ENCODE data around the gene C16orf95. TPM values are rescaled to one million over a fixed set of nuclear protein-coding genes. Genes with fewer than 3 reads are reported as not detected.

Gene C16orf95
- total and polyA plus RNA-seq, 2 of the 4 experiments (the other 2 are of a cell fraction), result 2.0 to 4.7 TPM

- H2BK20ac ChIP-seq (ENCODE audit: low read depth, low read length), result no peak overlapping the region
- no peaks in the 10 kb centered on the region; the same call in 1 of the 2 replicates for H3K9me1 ChIP-seq (ENCODE audit: insufficient read depth, low read length)
- H3K27ac ChIP-seq (ENCODE audit: insufficient read depth, low read length), result no peak overlapping the region
- no peak overlapping the region for H3K14ac ChIP-seq (replicated peaks; ENCODE audit: low read depth, low read length)
- H4K8ac ChIP-seq (ENCODE audit: low read depth in 2 of 2, low read length in 2 of 2), result no peak overlapping the region
- H4K91ac ChIP-seq (ENCODE audit: insufficient read depth, low read depth, low read length), result no peak overlapping the region
- CTCF ChIA-PET, result interaction anchor here (0.6 to 1.6 kb wide), 8 partner anchors 23 to 716 kb away, joined by 3 to 14 read pairs (median 3); no protein-coding TSS in a partner anchor
- H2AFZ ChIP-seq (replicated peaks; ENCODE audit: low read length, poor library complexity), result no peak overlapping the region
- no peaks in the 10 kb centered on the region for H3K79me1 ChIP-seq (ENCODE audit: low read depth in 1 of 2, low read length in 2 of 2)
- dilution Hi-C loops (cut with HindIII; ENCODE audit: low sequenced_read_pairs, unreplicated experiment), result no loop called here
- H3K4me1 ChIP-seq (ENCODE audit: control insufficient read depth, insufficient read depth, low read length), result no peaks in the 10 kb centered on the region; the same call in 1 of the 2 replicates
- ATAC-seq (ENCODE audit: low read depth) (no peak), DNase-seq (no peak)
- H3K9me3 ChIP-seq (ENCODE audit: control insufficient read depth, insufficient read depth, low read length), result no peaks in the 10 kb centered on the region
- POLR2A ChIA-PET (ENCODE audit: unreplicated experiment), result no interaction called here
- TF ChIP-seq CHD1 (IDR thresholded peaks at IDR 0.05; ENCODE audit: low read depth, low read length), result no peak
- TF ChIP-seq FOS (IDR thresholded peaks at IDR 0.05; ENCODE audit: low read depth, low read length), result no peak
- no peak for TF ChIP-seq ELK1 (IDR thresholded peaks at IDR 0.05; ENCODE audit: borderline replicate concordance, low read depth, low read length)
- no peak for TF ChIP-seq BHLHE40 (IDR thresholded peaks at IDR 0.05; ENCODE audit: low read depth, low read length)
- TF ChIP-seq MXI1 (IDR thresholded peaks at IDR 0.05; ENCODE audit: borderline replicate concordance, low read depth, low read length), result no peak
- TF ChIP-seq NFE2L2 (IDR thresholded peaks at IDR 0.05; ENCODE audit: low read depth, low read length), result no peak
- no peak for TF ChIP-seq RFX5 (IDR thresholded peaks at IDR 0.05; ENCODE audit: low read depth, low read length)
- TF ChIP-seq CTCF (conservative IDR thresholded peaks at IDR 0.05; ENCODE audit: low read depth, low read length), result no peak
- no peak for TF ChIP-seq RCOR1 (IDR thresholded peaks at IDR 0.05; ENCODE audit: insufficient replicate concordance, low read length)
- no peak for TF ChIP-seq SMC3 (IDR thresholded peaks at IDR 0.05; ENCODE audit: low read depth, low read length)
- TF ChIP-seq RAD21 (IDR thresholded peaks at IDR 0.05; ENCODE audit: low read length), result no peak
- no peak for TF ChIP-seq MAZ (IDR thresholded peaks at IDR 0.05; ENCODE audit: borderline replicate concordance, low read depth, low read length)
- TF ChIP-seq POLR2A (IDR thresholded peaks at IDR 0.05; ENCODE audit: low read depth, low read length), result no peak
- TF ChIP-seq USF2 (IDR thresholded peaks at IDR 0.05; ENCODE audit: low read depth, low read length), result no peak
- TF ChIP-seq CEBPB (IDR thresholded peaks at IDR 0.05; ENCODE audit: low read depth, low read length), result no peak
- no peak for TF ChIP-seq MAFK (IDR thresholded peaks at IDR 0.05; ENCODE audit: low read depth, low read length)
- H3K23ac ChIP-seq (ENCODE audit: low read depth, low read length), result no peak overlapping the region
- no peak overlapping the region for H2AK9ac ChIP-seq (replicated peaks; ENCODE audit: low read depth, low read length, poor library complexity)
- in situ Hi-C loops (cut with MboI; ENCODE audit: low sequenced_read_pairs), result loop anchor here (5.0 to 10.0 kb wide), 2 partner anchors 204 to 717 kb away; no protein-coding TSS in a partner anchor
- H4K20me1 ChIP-seq (ENCODE audit: insufficient read depth, low read length), result no peaks in the 10 kb centered on the region; the same call in 1 of the 2 replicates
- H3K4me3 ChIP-seq (ENCODE audit: insufficient read depth, low read depth, low read length), result no peak overlapping the region
- no peak overlapping the region for H2AK5ac ChIP-seq (ENCODE audit: low read depth, low read length)
- H3K9ac ChIP-seq (ENCODE audit: low read depth, low read length), result no peak overlapping the region
- intact Hi-C loops (cut with micrococcal nuclease), result no loop called here
- BruUV-seq (replicated peaks), result no TSS peak
- H2BK5ac ChIP-seq (ENCODE audit: low read depth, low read length, poor library complexity, severe bottlenecking), result no peak overlapping the region
- H3K18ac ChIP-seq (ENCODE audit: low read depth, low read length), result no peak overlapping the region
- no peak overlapping the region for H3K56ac ChIP-seq (ENCODE audit: extremely low read depth, insufficient read depth, low read length)
- H3K27me3 ChIP-seq (ENCODE audit: control insufficient read depth, insufficient read depth, low read length), result peaks cover 14% of the 10 kb centered on the region
- H3K4me2 ChIP-seq (ENCODE audit: low read depth, low read length), result no peak overlapping the region
- no peak overlapping the region for H2BK15ac ChIP-seq (ENCODE audit: low read depth, low read length)
- H3K36me3 ChIP-seq (ENCODE audit: control insufficient read depth, insufficient read depth, low read length), result no peaks in the 10 kb centered on the region
- no peak overlapping the region for H2BK120ac ChIP-seq (ENCODE audit: low read depth, low read length)
- no peak overlapping the region for H3K4ac ChIP-seq (ENCODE audit: low read depth, low read length)
- 84% methylated on average over 7 of the region's 18 CpGs; no CpG with 5 or more reads in 1 of the 2 experiments for WGBS, 2 experiments (ENCODE audit: extremely low coverage in 2 of 2, insufficient read length in 1 of 2)
- H4K5ac ChIP-seq (ENCODE audit: low read depth, low read length), result no peak overlapping the region
Measured at GRCh38 chr16:87279094-87279658, 38.0 kb downstream of the C16orf95 start.

Measured in IMR-90 (cell line).